ENCODE measurements around the gene DPM3.

Gene DPM3

DNA sequence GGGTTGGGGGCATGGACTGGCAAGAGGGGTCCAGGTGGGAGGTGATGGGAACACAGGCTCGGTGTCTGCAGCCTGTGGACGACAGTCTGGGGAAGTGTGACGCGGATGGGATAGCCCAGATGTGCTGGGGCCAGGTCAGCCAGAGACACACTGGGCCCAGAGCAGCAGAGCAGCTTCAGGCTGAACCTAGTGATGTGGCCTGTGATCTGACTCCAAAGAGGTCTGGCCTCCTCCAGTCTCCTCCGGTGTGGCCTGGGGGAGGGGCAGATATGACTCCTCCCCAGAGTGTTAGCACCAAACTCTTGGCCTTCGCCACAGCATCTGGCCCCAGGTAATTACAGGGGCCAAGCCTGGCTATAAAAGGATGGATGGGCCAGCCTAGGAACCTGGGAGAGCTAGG is 48.2 kb downstream of the DPM3 start:
- no peak for DNase-seq

DNA sequence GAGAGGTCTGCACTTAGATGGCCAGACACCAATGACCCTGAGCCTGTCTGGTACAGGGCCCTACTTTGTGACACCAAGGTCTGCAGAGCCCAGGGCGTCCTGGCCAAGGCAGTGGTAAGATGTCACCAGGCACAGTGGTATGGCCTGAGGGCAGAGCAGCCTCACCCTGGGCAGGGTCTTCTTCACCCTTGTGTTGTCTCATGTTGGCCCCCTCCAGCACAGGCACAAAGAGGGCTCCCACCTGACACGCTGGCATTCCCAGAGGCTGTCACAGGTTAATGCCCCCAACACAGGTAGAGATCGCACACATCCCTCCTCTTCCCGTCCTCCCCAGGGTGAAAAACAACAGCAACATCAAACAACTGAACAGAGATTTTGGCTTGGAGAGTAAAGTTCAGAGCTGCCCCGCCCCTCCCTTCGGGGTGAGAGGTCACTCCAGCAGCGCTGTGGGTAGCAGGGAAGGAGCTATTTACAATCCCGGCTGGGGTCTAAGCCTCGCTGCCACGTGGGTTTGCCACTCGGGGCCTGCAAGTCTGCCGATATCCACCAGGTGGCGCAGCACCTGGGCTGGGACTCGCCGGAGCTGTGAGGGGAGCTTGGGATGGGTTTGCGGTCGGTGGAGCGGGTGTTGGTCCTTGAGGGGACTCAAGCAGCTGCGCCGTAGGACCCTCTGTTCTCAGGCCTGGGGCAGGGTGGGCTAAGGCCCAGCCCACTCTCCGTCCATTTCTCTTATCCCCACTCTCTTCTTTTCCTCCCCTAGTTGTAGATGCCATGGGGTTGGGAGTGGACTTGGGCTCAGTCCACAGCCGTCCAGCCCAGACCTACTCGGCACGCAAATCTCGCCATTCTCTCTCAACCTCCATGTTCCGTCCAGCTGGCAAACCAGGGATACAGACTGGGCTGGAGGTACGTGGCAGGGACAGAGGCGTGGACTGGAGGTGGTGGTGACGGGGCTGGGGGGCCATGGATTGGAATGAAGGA is 49.0 kb downstream of the DPM3 start:
- DNase-seq, result no peak

All from NCI-H187 treated with DMSO at 0.1 percent for 48 hours (cell line).